Fibroblast of skin of right biceps (primary cell): ENCODE results near the gene A2M.

Experiments used
- DNase-seq: peaks from one replicate; pipeline ENCODE4 v3.0.0-alpha.2; 2013

The A2M gene

DNA sequence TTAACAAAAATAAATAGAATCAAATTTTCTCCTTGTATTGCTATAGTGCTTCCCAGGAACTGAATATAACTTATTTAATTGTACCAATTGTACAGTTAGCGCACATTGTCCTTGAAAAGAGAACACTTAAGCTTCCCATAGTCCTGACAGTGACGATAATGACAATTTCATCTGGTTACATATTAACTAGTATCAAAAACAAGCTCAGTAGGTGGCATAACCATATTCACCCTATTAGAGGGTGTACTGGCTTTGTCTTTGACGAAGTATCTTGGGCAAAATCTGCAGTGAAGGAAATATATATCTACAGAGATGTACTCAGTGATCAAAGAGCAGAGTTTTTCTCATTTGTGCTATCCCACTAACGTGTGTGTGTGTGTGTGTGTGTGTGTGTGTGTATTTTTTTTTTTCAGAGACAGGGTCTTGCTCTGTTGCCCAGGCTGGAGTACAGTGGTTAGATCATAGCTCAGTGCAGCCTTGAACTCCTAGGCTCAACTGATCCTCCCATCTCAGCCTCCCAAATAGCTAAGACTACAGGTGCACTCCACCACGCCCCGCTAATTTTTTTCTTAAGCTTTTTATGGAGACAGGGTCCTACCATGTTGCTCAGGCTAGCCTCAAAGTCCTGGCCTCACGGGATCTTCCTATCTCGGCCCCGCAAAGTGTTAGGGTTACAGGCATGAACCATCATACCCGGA lies 4.9 kb upstream of the A2M start:
- DNase-seq: no peak

- peak; percentile 1 for DNase-seq
Measured at GRCh38 chr12:9118158-9118557, 2.4 kb upstream of the A2M start.

DNA sequence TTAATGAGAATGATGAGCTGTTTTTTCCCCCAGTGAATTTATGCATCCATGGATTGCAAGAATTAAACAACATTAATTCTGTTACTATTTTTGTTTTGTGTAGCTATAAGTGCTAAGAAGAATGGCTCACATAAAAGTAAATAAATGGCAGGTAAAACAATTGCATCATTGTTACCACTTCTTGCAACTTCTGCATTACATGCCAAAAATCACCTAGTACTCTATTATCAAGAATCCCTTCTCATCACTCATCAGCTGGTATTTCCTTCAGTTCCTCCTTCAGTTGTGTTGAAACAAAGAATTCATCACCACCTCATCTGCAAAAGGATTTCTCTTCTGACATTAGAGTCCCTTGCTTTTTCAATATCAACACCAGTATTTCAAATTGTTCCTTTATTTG lies 773 bp downstream of the A2M start:
- DNase-seq: no peak

GRCh38 chr12:9113987-9114309 lies 1.8 kb downstream of the A2M start:
- no peak for DNase-seq

DNA sequence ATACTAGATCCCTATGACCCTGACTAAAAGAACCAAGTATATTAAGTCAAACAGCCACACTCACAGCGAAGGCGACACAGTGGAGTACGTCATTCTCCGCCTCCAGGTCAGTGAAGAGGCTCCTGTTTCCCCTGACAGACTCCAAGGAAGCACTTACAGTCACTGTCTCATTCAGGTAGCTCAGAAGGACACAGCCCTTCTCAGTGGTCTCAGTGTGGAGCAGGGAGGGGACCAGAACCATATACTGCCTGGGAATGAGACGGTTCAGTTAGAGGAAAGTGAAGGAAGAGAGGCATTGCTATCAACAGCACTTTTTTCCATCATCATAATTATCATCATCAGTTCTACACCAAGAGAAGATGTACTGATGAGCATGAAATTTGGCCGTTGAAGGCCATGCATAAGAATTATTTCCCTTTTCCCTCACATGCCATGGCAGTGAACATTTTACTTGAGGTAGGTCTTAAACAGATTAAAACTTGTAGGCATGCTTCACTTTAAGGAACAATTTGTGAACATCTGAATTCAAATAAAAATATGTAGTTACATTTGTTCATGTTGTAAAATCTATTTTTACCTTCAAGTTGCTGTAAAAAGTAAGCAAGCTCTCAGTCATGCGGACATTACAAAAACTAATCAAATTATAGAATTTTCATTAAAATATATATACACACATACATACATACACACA lies 2.3 kb downstream of the A2M start:
- no peak for DNase-seq

- DNase-seq: no peak
Measured at GRCh38 chr12:9112076-9112853, 3.5 kb downstream of the A2M start.

GRCh38 chr12:9111525-9111924 lies 4.2 kb downstream of the A2M start:
- DNase-seq: no peak

GRCh38 chr12:9109737-9110491 lies 5.8 kb downstream of the A2M start:
- no peak for DNase-seq

- DNase-seq: no peak
Measured at GRCh38 chr12:9109213-9109522, 6.6 kb downstream of the A2M start.

- no peak for DNase-seq
Measured at GRCh38 chr12:9108504-9109212, 7.1 kb downstream of the A2M start.

DNA sequence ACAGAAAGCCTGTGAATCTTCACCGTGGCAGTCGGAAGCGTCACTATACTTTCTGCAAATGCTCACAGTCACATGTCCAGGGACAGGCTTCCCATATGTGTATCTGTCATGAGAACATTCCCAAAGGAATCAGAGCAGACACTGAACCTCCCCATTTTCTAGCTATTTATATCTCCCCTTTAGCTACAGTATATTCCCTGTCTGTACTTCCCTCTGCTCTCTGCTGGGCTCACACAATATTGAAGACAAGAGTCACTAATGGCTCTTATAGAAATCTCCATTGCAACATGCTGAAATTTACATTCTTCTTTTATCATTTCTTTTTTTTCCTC lies 8.2 kb downstream of the A2M start:
- no peak for DNase-seq

DNA sequence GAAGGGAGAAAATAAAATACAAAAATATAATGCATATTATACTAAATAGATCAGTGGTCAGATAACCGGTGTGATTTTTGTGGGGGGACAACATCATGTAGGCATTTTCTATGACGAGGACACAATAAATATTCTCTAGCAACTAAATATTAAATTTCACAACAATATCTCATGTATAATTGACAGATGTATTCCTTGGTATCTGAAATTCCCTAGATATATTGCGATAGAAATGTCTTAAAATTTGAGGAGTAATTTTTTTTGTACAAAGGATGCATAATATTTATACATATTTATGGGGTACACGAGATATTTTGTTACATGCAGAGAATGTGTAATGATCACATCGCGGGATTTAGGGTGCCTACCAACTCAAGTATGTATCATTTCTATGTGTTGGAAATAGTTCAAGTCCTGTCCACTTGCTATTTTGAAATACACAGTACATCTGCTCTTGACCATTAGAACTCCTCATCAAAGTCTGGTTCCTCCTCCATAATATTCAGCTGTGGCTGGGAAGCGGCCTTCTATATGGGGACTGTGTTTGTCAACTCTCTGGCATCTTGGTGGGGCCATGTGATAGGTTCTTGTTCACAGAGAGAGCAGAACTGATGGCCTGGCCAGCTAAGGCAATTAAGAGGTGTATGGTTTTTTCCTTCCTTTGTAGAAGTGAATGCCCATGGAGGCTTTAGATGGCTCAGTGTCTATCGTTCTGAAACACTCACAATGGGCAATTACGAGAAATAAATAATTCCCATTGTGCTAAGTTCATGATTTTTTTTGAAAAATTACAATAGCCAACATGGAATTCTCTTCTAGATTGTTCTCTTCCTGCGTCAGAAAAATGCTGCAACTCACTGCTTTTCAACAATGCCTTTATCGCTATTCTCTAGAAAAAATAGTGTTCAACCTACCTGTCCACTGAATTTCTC lies 8.8 kb downstream of the A2M start:
- no peak for DNase-seq

- DNase-seq: no peak
Measured at GRCh38 chr12:9106067-9106466, 9.7 kb downstream of the A2M start.

DNA sequence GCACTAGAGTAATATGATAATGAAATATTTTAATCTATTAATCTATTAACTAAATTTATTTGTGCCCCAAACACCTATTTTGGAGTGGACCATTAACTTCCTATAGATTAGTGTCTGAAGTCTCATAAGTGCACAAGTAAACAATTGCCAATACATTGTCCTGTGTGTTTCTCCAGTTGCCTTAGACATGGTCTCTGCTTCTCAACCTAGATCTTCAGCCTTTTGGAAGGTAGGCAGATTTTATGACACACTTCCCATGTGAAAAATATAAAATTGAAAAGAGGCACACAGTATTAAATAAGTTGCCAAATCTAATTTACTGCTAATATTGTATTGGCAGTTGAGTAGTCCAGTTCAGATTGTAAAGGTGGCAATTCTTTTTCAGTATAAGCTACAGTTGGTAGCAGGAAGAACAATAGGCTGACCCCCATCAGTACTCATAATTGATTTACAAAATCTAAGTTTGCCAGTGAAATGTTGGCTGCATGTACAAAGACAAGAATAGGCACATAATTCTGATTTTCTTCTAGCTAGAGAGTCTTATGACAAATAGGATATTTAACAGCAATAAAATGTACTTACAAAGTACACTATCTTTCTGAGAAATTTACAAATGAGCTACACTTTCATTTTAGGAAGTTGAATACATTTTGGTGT lies 10.8 kb downstream of the A2M start:
- no peak for DNase-seq

GRCh38 chr12:9104087-9104486 lies 11.6 kb downstream of the A2M start:
- no peak for DNase-seq

- no peak for DNase-seq
Measured at GRCh38 chr12:9103050-9103849, 12.5 kb downstream of the A2M start.

DNA sequence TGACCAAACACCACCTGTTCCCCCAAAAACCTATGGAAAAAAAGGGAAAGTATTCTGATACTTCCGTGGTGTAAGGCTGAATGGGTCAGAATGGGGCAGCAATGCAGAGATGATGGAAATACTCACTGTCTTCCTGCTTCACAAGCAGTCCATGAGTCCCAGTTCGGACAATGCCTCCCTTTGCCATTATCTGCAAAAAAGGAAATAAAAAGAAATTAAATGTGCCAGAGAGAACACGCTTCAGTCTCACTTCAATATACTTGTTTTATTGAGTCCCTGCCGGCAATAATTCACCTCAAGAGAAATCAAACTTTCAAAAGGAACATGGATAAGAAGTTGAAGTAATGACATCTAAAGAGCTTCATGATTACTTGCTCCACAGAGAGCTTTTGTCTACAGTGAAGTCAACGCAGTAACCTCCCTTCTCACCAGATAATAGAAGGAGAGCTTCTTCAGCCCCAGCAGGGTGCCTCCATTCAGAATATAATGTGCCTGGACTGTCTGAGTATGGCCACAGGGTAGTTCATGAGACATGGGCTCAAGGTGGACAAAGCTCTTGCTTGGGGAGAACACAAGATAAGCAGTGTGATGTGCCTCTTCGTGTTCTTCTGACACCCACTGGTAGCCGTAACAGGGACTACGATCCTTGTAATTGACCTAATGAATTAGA lies 14.6 kb downstream of the A2M start:
- DNase-seq: no peak

GRCh38 chr12:9099552-9100190 lies 16.0 kb downstream of the A2M start:
- DNase-seq: no peak

DNA sequence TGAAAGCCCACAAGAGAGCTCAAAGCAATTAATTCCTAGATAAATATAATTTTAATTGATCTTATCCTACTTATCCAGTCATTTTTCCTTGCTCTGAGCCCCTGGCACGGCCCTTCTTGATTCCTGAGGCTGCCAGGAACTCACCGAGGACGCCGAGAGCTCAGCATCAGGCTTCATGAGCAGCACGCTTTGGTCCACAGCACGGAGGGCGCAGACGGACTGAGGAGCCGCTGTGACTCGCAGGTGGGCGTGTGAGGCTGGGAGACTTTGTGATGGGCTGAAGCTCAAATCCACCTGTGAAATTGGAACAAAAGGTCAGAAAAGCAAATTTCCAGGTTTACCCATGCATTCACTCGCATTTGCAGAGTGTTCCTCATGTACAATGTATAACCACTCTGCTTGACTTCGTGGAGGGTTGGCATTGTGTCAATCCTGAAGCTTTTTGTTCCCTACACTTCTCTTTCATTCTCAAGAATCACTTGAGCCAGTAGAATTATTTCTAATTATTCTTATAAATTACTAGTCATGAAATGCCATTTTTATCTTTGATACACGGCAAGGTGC lies 17.2 kb downstream of the A2M start:
- DNase-seq: no peak
